Measurements from ENCODE around the gene NKD2.

GRCh38 chr5:1012900-1013237, 4.3 kb downstream of the NKD2 start:
- TF ChIP-seq CTCF (conservative IDR thresholded peaks at IDR 0.05) (no peak), ZFX (IDR thresholded peaks at IDR 0.05) (no peak)

All from C4-2B (cell line).